ENCODE data around the gene TRAF7. TPM values are rescaled to one million over a fixed set of nuclear protein-coding genes. Genes with fewer than 3 reads are reported as not detected.

Gene TRAF7
- total and polyA plus RNA-seq, 2 of the 13 experiments (the other 11 are each of a cell fraction or from before 2014, with no cell fraction given): 47.9 to 65.6 TPM

GRCh38 chr16:2226245-2226793 lies 70.7 kb downstream of the TRAF7 start (continued):
- TF ChIP-seq ZFP91 (CRISPR knock-in tag; IDR thresholded peaks at IDR 0.05; ENCODE audit: borderline replicate concordance) (0 out of 2 replicates have a peak, but pooled peaks have one; percentile 9), U2AF2 (IDR thresholded peaks at IDR 0.05; ENCODE audit: low read depth, low read length) (no peak), TFDP2 (CRISPR knock-in tag; IDR thresholded peaks at IDR 0.05) (no peak), RBAK (CRISPR knock-in tag; IDR thresholded peaks at IDR 0.05) (no peak; the same call in 1 of the 2 replicates), TCF7L2 (IDR thresholded peaks at IDR 0.05; ENCODE audit: low read depth, low read length) (0 out of 2 replicates have a peak, but pooled peaks have one; percentile 24), FOXP1 (IDR thresholded peaks at IDR 0.05) (peak; percentile 51; the same call in 1 of the 2 replicates), FOXP1 (CRISPR knock-in tag; IDR thresholded peaks at IDR 0.05) (peak; percentile 87), RELA (CRISPR knock-in tag; IDR thresholded peaks at IDR 0.05) (no peak), ZNF331 (CRISPR knock-in tag; IDR thresholded peaks at IDR 0.05) (peak; percentile 27; the same call in 1 of the 2 replicates), HDAC1 (CRISPR knock-in tag; IDR thresholded peaks at IDR 0.05) (peak; percentile 39; the same call in 1 of the 2 replicates), POLR2G (IDR thresholded peaks at IDR 0.05; ENCODE audit: low read depth, low read length) (no peak), HNF4A (CRISPR knock-in tag; IDR thresholded peaks at IDR 0.05) (peak; percentile 64), CEBPG (CRISPR knock-in tag; IDR thresholded peaks at IDR 0.05) (0 out of 2 replicates have a peak, but pooled peaks have one; percentile 21), ZNF431 (CRISPR knock-in tag; IDR thresholded peaks at IDR 0.05; ENCODE audit: borderline replicate concordance, low read depth) (no peak), HNRNPLL (IDR thresholded peaks at IDR 0.05; ENCODE audit: low read depth, low read length, poor library complexity, severe bottlenecking) (no peak), NR2C2 (CRISPR knock-in tag; IDR thresholded peaks at IDR 0.05; ENCODE audit: borderline replicate concordance) (peak; percentile 54; the same call in 1 of the 2 replicates), TFAP4 (IDR thresholded peaks at IDR 0.05; ENCODE audit: borderline replicate concordance, low read depth) (peak; percentile 73; the same call in 1 of the 2 replicates), ZNF383 (CRISPR knock-in tag; IDR thresholded peaks at IDR 0.05; ENCODE audit: borderline replicate concordance) (no peak), ZNF672 (CRISPR knock-in tag; IDR thresholded peaks at IDR 0.05) (no peak), SMAD3 (CRISPR knock-in tag; IDR thresholded peaks at IDR 0.05) (peak; percentile 38; the same call in 1 of the 2 replicates), SOX5 (CRISPR knock-in tag; IDR thresholded peaks at IDR 0.05; ENCODE audit: borderline replicate concordance) (peak; percentile 68; the same call in 1 of the 2 replicates), RAD51 (IDR thresholded peaks at IDR 0.05; ENCODE audit: borderline replicate concordance) (no peak), NR2F2 (IDR thresholded peaks at IDR 0.05; ENCODE audit: borderline replicate concordance, low read depth) (no peak), ZNF569 (CRISPR knock-in tag; IDR thresholded peaks at IDR 0.05; ENCODE audit: borderline replicate concordance) (no peak), ZNF792 (CRISPR knock-in tag; IDR thresholded peaks at IDR 0.05) (peak; percentile 92), GMEB1 (CRISPR knock-in tag; IDR thresholded peaks at IDR 0.05; ENCODE audit: borderline replicate concordance) (no peak), CCDC6 (CRISPR knock-in tag; IDR thresholded peaks at IDR 0.05) (peak; percentile 20; the same call in 1 of the 2 replicates)
